Measurements from ENCODE around the gene SIK2. TPM values are rescaled to one million over a fixed set of nuclear protein-coding genes. Genes with fewer than 3 reads are reported as not detected.

The SIK2 gene
- total RNA-seq, 1 donor from 2014 or later = 19.0 TPM

DNA sequence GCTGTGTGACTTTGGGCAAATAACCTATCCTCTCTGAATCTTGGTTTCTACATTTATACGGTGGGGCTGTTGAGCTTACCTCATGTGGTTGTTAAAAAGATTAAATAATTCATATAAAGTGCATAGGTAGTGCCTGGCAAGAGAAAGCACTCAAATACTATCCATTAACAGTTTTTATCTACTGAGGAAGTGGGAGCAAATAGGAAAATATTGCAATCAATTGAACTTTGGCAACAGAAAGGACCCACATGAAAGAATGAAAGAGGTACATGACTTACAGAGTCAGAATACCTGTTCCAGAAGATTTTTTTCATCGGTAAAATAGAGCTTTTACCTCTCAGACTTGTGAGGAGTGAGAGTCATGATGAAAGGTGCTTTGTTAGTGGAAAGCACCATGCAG is 170.3 kb downstream of the SIK2 start:
- Mint-ChIP-seq H3K27ac (ENCODE audit: unreplicated experiment) (no peak overlapping the region), H3K4me3 (ENCODE audit: unreplicated experiment) (no peak overlapping the region), H3K9me3 (ENCODE audit: unreplicated experiment) (no peaks in the 10 kb centered on the region), H3K27me3 (ENCODE audit: unreplicated experiment) (no peaks in the 10 kb centered on the region), H3K4me1 (ENCODE audit: unreplicated experiment) (peaks cover 20% of the 10 kb centered on the region), H3K36me3 (ENCODE audit: unreplicated experiment) (no peaks in the 10 kb centered on the region)
- TF ChIP-seq, protein P1, sequence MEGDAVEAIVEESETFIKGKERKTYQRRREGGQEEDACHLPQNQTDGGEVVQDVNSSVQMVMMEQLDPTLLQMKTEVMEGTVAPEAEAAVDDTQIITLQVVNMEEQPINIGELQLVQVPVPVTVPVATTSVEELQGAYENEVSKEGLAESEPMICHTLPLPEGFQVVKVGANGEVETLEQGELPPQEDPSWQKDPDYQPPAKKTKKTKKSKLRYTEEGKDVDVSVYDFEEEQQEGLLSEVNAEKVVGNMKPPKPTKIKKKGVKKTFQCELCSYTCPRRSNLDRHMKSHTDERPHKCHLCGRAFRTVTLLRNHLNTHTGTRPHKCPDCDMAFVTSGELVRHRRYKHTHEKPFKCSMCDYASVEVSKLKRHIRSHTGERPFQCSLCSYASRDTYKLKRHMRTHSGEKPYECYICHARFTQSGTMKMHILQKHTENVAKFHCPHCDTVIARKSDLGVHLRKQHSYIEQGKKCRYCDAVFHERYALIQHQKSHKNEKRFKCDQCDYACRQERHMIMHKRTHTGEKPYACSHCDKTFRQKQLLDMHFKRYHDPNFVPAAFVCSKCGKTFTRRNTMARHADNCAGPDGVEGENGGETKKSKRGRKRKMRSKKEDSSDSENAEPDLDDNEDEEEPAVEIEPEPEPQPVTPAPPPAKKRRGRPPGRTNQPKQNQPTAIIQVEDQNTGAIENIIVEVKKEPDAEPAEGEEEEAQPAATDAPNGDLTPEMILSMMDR (IDR thresholded peaks at IDR 0.05) = no peak
- no peak for DNase-seq (ENCODE audit: extremely low spot score, unreplicated experiment)

DNA sequence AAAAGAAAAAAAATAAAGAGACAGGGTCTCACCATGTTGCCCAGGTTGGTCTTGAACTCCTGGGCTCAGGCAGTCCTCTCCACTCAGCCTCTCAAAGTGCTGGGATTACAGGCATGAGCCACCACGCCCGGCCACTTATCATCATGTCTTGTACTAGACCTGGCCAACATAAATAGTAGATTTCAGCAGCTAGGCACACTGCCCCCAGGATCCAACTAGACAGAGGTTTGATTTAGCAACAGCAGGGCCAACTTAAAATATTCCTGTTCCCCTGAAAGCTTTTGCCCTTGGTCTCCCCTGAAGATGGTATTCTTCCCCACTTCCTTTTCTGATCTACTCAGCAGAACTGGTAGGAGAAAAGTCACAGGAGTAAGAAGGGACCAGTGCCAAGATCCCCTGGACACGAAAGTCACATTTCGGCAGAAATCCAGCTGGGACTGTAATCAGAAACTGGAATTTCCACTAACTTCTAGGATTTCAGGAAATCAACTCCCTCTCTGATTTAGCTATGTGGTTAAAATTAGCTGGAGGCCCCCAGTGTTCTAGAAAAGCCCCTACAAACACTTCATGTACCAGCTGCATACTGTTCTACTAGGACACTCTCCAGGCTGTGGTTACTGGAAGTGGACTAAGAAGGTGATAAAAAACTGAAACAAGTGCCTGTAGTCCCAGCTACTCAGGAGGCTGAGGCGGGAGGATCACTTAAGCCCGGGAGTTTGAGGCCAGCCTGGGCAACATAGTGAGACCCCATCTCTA is 172.9 kb downstream of the SIK2 start:
- DNase-seq (ENCODE audit: extremely low spot score, unreplicated experiment) = no peak
- Mint-ChIP-seq H3K36me3 (ENCODE audit: unreplicated experiment) (no peaks in the 10 kb centered on the region), H3K27me3 (ENCODE audit: unreplicated experiment) (no peaks in the 10 kb centered on the region), H3K9me3 (ENCODE audit: unreplicated experiment) (no peaks in the 10 kb centered on the region), H3K27ac (ENCODE audit: unreplicated experiment) (peak overlapping the region; percentile 80), H3K4me3 (ENCODE audit: unreplicated experiment) (no peak overlapping the region), H3K4me1 (ENCODE audit: unreplicated experiment) (peaks cover 21% of the 10 kb centered on the region)
- TF ChIP-seq, protein P1 (IDR thresholded peaks at IDR 0.05) = no peak

DNA sequence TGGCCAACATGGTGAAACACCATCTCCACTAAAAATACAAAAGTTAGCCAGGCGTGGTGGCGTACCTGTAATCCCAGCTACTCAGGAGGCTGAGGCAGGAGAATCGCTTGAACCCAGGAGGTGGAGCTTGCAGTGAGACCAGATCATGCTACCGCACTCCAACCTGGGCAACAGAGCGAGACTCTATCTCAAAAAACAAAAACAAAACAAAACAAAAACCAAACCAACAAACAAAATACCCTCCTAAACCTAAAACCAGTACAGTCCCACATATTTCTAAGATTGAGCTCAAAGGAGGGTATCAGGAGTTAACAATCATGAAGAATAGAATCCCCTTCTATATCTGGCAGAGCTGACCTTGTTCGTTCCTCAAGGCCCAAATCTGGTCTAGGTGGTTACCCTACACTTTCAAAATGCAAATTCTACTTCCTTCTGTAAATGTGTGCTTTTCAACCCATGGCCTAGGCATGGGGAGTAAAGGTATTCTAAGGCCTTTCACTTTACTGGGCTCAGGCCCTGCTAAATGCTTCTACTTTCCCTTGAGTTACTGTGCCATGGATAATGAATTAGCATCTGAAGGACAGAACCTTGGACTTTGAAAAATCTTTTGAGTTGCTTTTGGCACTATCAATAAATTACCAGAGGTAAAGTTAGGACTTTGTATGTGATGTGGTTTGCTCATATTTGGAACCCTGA is 174.3 kb downstream of the SIK2 start:
- Mint-ChIP-seq H3K9me3 (ENCODE audit: unreplicated experiment) (no peaks in the 10 kb centered on the region), H3K36me3 (ENCODE audit: unreplicated experiment) (no peaks in the 10 kb centered on the region), H3K4me3 (ENCODE audit: unreplicated experiment) (no peak overlapping the region), H3K4me1 (ENCODE audit: unreplicated experiment) (peaks cover 21% of the 10 kb centered on the region), H3K27me3 (ENCODE audit: unreplicated experiment) (no peaks in the 10 kb centered on the region), H3K27ac (ENCODE audit: unreplicated experiment) (no peak overlapping the region)
- no peak for DNase-seq (ENCODE audit: extremely low spot score, unreplicated experiment)
- TF ChIP-seq, protein P1 (IDR thresholded peaks at IDR 0.05) = no peak

DNA sequence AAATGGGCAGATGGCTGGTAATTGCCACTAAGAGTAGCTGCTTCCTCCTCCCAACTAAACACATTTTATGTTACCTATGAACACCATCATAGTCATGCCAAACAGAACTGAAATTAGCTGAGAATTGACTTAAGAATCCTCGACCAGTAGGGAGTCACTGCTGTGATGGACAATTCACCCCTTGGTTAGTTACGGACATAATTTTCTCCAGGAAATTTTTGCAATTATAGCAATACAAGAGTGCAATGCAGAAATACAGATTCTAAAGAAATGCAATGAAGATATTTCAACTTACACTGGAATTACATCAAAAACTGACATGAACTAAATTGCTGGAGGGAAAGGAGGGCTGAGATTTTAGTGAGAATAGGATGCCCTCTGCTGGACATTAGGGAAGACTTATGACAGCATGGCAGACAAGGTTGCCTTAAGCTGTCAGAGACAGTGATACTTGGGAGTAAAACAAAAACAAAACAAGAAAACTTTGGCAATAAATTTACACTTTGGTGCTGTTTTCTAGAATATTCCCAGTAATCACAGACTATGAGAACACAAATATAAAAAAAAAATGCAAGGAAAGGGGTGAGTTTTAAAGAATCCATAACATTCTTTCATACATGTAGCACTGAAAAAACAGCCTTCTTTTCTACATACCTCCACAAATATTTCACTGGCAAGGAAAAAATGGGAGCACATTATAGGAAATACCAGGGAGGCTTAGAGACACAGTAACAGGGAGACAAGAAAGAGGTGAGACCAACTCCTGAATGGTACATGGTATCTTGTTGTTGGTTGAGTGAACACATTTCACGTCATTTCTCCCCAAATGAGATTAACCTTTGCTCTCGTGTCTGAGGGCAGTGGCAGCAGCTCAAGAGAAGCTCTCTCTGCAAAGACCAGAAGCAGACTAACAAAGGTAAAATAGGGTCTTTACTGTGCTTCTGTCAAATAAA is 175.1 kb downstream of the SIK2 start:
- peak overlapping the region; percentile 66 for H3K27ac Mint-ChIP-seq (ENCODE audit: unreplicated experiment)
- H3K27me3 Mint-ChIP-seq (ENCODE audit: unreplicated experiment) = no peaks in the 10 kb centered on the region
- no peaks in the 10 kb centered on the region for H3K36me3 Mint-ChIP-seq (ENCODE audit: unreplicated experiment)
- no peaks in the 10 kb centered on the region for H3K9me3 Mint-ChIP-seq (ENCODE audit: unreplicated experiment)
- H3K4me3 Mint-ChIP-seq (ENCODE audit: unreplicated experiment) = no peak overlapping the region
- peaks cover 21% of the 10 kb centered on the region for H3K4me1 Mint-ChIP-seq (ENCODE audit: unreplicated experiment)
- no peak for DNase-seq (ENCODE audit: extremely low spot score, unreplicated experiment)
- TF ChIP-seq, protein P1 (IDR thresholded peaks at IDR 0.05) = peak; percentile 82
